Raji (cell line): ENCODE results near the gene FAN1.

ENCODE experiments used
- POLR2A ChIP-seq: IDR thresholded peaks from 2 replicates; pipeline ENCODE4 v1.6.1; 2011; ENCODE audit warnings: low read depth, low read length, control low read depth; ENCODE audit not compliant: insufficient read depth

Gene FAN1

DNA sequence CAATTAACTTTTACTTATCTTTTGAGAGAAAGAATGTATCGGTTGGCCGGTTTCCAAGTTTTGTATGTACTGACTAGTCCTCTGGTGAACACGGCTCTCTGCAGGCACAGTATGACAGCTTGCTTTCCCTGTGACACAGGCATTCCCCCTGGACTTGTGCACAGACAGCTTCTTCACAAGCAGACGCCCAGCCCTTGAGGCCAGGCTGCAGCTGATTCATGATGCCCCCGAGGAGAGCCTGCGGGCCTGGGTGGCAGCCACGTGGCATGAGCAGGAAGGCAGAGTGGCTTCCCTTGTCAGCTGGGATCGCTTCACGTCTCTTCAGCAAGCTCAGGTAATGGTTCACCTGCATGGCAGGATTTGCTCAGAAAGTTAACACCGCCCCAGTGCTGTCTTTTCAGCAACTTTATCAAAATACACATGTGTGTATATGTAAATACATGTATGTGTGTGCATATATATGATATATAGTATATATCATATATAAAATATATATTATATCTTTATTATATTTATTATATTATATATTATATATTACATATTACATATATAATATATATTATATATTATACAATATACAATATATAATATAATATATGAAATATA, 25.5 kb downstream of the FAN1 start:
- no peak for TF ChIP-seq POLR2A

DNA sequence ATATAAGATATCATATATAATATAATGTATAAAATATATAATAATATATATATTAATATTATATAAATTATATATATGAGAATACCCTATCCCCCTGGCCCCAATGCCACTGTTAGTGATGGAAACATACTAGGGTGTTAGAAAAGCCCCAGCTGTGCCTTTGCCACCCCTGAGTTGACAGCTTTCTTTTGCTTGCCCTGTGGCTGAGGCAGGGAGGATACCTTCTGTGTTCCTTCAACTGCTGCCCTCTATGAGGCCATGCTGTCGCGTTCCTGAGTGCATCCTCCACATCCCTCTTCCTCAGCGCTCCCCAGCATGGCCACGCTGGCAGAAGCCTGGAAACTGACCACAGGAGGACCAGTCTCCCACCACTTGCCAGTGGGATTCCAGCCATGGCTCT, 26.3 kb downstream of the FAN1 start:
- no peak for TF ChIP-seq POLR2A

DNA sequence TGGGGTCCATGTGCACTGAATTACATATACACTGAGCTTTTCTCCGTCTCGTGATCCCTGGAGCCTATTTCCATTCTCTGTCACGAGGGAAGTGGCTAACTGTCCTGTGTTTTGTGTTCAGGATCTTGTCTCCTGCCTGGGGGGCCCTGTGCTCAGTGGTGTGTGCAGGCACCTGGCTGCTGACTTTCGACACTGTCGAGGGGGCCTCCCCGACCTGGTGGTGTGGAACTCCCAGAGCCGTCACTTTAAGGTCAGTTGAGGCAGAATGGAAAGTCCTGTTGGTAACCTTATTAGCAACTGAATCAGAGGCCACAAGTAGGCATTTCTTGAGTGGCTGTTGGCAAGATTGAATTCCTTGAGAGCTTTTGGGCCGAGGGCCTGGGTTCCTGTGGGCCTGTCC, 26.7 kb downstream of the FAN1 start:
- TF ChIP-seq POLR2A, result no peak

DNA sequence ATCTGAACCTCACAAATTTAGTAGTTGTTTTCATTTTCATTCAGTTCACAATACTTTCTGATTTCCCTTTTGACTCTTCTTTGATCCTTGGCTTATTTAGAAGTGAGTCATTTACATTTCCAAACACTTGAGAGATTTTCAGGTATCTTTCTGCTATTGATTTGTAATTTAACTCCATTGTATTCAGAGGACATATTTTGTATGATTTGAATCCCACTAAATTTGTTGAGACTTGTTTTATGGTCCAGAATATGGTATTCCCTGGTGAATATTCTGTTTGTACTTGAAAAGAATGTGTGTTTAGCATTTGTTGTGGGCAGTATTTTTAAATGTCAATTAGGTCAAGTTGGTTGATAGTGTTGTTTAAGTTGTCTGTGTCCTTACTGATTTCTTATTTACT, 29.6 kb downstream of the FAN1 start:
- no peak for TF ChIP-seq POLR2A

GRCh38 chr15:30939161-30939560, 35.4 kb downstream of the FAN1 start:
- no peak for TF ChIP-seq POLR2A

DNA sequence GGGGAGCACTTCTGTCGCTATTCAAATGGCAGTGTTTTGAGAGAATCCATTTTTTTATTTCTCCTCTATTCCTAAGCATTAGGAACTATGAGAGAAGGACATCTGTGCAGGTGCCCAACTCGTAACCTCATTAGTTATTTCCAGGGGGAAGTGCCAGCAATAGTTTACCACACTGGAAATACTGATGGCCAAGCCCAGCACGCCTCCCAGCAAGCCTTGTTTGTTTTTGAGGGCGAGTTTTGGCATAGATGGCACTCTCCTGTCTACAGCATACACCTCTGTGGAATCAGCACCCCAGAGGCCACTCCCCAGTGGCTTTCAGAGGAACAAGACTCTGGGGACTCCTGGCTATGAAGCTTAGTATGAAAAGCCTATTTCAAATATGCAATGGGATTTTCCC, 36.6 kb downstream of the FAN1 start:
- no peak for TF ChIP-seq POLR2A

DNA sequence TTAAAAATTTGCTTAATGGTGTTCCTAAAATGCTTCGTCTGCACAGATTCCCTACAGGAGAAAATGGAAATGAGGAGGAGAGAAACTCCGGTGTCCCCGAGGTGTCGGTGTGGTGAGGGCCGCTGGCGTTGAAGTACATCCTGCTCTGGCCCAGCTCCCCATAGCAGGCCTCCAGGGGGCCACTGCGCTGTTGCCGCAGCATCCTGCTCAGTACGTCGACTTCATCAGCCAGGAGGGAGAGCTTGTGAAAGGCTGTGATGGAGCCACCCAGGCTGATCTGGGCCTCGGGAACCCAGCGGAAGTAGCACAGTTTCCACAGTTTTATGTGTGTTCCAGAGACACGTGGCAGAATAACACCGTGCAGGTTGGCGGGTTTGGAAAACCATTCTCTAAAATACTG, 37.8 kb downstream of the FAN1 start:
- TF ChIP-seq POLR2A, result no peak

DNA sequence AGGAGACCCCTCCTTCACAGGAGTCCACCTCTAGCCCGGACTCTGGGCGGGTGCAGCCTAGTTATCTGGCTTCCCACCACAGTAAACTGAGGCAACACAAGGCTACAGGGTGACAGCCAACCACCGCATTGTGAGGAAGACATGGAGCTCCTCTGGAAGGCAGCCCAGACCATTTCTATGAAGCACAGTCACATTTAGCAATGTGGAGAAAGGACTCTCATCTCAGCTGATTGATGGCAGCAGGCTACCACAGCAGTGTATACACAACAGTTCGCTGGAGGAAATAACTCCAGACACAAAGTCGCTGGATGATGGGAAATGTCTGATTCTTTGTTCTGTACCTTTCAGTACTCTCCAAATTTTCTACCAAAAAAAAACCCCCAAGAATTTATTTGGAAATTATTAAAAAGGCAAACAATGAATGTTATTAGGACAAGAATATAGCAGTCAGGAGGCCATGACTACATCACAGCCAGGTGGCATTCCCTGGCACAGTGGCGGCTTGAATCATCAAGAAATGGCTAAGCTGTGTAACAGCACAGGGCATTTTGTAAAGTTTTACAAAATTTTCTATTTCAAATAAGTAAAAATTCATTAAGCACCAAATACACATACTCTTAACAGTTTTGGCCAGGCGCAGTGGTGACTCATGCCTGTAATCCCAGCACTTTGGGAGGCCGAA, 40.1 kb downstream of the FAN1 start:
- TF ChIP-seq POLR2A, result no peak

DNA sequence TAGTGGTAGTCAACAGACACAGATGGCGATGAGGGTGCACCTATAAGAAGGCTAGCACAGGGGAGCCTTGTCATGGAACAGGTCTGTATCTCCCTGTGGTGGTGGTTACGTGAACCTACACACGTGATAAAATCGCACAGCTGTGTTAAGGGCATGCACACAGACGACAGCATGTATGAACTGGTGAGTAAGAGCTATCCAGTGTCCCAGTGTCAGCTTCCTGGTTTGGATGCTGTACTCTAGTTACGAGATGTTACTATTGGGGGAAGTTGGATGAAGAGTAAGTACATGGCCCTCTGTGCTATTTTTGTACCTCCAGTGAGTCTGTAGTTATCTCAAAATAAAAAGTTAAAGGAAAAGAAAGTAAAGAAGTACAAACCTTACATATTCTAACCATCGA, 49.5 kb downstream of the FAN1 start:
- no peak for TF ChIP-seq POLR2A

DNA sequence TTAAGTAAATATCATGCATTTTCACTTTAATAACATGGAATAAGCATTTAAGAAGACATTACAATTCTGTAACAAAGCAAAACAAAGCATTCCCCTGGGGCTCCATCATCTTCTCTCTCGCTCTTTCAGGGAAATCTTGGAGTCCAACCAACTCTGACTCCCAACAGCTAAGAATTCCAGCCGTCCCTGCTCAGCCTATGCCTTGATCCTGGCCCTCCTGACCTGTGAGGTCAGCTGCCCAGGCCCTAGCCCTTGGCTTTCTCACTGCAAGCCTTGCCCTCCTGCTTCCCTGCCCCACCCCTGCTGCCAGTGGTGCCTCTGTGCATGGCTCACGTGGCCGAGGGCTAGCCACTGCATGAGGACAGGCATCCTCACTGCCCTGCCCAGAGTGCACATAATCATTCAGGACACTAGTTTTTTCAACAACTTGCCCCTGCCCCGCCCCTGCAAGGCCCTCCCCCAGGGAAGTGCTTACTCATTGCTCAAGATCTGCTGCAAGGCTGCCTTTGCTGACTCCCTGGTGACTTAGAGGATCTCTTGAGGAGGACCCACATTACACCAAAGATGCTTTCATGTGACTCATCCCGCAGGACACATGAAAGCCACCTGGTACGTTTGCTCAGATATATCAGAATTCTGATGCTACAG, 50.1 kb downstream of the FAN1 start:
- TF ChIP-seq POLR2A, result no peak

DNA sequence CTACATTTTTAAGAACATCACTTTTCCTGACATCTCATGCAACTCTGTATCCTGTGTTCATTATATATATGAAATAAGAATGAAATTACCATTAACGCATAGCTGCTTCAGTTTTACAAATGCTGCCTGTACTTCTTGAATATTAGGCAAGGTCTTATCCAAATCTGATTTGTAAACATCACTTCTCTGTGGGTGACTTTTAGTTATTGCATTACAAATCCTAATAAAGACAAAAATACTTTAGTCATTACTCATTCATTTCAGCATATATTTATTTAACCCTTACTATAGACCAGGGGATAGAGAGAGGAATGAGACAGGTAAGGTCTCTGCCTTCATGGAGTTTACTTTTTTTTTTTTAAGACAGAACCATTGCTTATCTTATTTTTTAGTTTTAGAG, 51.0 kb downstream of the FAN1 start:
- no peak for TF ChIP-seq POLR2A

- no peak for TF ChIP-seq POLR2A
Observed at GRCh38 chr15:30956216-30957124, 52.8 kb downstream of the FAN1 start.

DNA sequence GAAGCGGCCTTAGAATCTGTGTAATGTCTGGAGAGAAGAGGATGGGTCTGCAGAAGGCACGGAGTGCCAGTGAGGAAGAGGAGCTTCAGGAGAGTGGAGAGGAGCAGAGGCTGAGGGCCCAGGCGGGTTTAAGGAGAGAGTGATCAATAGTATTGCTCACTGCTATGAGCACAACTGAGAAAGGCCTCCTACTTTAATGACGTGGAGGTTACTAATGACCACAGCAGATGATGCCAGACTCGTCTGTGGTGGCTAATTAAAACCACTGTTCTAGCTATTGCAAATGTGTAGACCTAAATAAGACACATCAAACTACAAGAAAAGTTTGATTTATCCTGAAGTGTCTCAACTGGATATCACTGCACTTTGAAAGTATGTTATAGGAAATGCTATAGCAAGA, 54.5 kb downstream of the FAN1 start:
- TF ChIP-seq POLR2A, result no peak

GRCh38 chr15:30962079-30962478, 58.4 kb downstream of the FAN1 start:
- no peak for TF ChIP-seq POLR2A

DNA sequence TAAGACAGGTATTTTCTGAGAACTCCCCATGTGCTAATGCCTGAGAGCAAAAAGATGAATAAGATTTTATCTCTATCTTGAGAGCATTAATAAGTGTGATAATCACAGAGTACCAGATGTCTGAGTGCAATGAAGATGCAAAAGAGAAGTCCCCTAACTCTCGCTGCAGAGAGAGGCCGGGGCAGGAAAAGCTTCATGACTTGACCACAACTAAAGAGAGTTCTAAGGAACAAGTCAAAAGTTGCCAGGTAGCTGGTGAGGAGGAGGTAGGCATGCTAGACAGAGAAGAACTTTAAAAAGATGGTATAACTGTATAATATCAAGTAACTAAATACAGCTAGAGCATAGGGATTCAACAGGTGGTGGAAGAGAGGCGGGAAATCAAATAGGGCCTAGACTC, 58.9 kb downstream of the FAN1 start:
- no peak for TF ChIP-seq POLR2A
